Heart left ventricle (tissue), 13 donors: ENCODE results near the gene UBE2U.

ENCODE experiments used
- POLR2A ChIP-seq, 2 donors: fragments of 450-650 bp; IDR thresholded peaks; one replicate each; pipeline ENCODE4 v1.6.1; 2017; ENCODE audit warnings: antibody characterized with exemption in 2 of 2, mild to moderate bottlenecking in 2 of 2, moderate library complexity in 2 of 2
- TF ChIP-seq, protein P1 (sequence below), 12 donors: fragments of 200-600 bp; sonication (generic) in 4 of 12; IDR thresholded peaks; one replicate each; pipeline versions ENCODE4 v1.5.0 to v1.8.0; 2018 to 2022; ENCODE audit warnings: antibody characterized with exemption in 12 of 12, mild to moderate bottlenecking in 5 of 12
- donor health status: ischemic (EF 13 %, LVEDD 7.1; RV severe dilation, severe dysfunction).
- donor health status: DM: no; HTN: yes; CAD: no.
- donor health status: DM: no; HTN: no; CAD: no.
- donor health status: ischemic (EF 25% LVEDD 6.9; RV normal size, moderate dysfunction).
- donor health status: ischemic (EF 25% LVEDD 5.7; RV mildly dilated, moderate dysfunction).
- donor health status: ischemic (EF 35%, LVEDD 5.7; RV mildly dilated, moderate dysfunction).
- donor health status: nonischemic (EF 11% LVEDD 7.7; RV severe dilation, severe dysfunction).
- donor health status: DM: yes; HTN: yes; CAD: no.
- donor health status: PGD.
- donor health status: ischemic (EF 29% LVEDD 5.4; RV normal size, mild dysfunction).
- donor health status: nonischemic (EF 23%, LVEDD 6.1; RV moderate dilation, normal function).

DNA sequence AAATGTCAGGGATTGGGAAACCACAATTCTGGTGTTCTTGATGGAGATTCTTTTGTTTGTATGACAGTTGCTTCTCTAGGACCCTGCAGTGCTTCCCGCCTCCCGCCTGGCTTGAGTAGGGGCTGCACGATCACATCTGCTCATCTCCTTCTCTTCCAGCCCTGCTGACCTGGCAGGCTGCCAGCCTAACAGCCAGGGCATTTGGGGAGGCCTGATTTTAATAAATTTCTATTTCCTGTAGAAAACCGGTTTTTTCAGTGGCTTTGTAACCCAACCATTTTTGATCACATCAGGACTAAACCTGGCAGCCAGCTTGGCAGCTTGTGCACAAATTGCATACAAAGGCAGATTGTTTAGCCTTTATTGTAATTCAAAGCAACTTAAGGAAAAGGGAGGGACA is 78.9 kb downstream of the UBE2U start:
- TF ChIP-seq, protein P1, sequence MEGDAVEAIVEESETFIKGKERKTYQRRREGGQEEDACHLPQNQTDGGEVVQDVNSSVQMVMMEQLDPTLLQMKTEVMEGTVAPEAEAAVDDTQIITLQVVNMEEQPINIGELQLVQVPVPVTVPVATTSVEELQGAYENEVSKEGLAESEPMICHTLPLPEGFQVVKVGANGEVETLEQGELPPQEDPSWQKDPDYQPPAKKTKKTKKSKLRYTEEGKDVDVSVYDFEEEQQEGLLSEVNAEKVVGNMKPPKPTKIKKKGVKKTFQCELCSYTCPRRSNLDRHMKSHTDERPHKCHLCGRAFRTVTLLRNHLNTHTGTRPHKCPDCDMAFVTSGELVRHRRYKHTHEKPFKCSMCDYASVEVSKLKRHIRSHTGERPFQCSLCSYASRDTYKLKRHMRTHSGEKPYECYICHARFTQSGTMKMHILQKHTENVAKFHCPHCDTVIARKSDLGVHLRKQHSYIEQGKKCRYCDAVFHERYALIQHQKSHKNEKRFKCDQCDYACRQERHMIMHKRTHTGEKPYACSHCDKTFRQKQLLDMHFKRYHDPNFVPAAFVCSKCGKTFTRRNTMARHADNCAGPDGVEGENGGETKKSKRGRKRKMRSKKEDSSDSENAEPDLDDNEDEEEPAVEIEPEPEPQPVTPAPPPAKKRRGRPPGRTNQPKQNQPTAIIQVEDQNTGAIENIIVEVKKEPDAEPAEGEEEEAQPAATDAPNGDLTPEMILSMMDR (IDR thresholded peaks at IDR 0.05): no peak
- TF ChIP-seq POLR2A (IDR thresholded peaks at IDR 0.05): no peak
